Measurements from ENCODE around the gene ARRDC2.

Gene ARRDC2

DNA sequence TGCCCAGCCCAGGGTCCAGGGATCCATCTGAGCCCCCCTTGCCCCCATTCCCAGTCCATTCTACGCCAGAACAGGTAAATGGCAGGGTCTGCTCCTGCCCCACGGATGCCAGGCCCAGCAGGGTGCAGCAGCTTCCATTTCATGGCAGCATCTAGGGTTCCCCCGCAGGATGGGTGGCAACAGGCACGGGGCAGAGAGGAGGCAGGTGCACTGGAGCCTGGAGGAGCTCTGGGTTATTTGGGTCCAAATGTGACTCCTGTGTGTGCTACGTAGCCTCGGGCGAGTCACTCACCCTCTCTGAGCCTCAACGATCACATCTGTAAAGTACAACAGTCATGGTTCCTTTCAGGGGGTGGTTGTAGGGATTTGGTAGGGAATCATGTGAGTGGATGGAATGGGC, 51.3 kb downstream of the ARRDC2 start:
- FAIRE-seq, result no peak

DNA sequence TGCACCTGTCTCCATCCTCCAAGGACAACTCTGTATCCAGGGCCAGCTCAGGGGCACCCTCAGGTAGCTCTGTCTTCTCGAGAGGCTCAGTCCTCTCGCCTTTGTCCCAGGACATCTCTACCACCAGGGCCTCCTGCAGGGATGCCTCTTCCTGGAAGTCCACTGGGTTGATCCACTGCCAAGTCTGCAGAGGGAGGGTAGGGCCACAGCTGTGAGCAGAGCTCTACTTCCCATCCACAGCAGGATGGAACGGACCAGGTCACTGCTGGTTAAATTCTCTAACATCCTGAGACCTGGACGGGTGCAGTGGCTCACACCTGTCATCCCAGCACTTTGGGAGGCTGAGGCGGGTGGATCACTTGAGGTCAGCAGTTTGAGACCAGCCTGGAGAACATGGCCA, 51.9 kb downstream of the ARRDC2 start:
- FAIRE-seq, result no peak

DNA sequence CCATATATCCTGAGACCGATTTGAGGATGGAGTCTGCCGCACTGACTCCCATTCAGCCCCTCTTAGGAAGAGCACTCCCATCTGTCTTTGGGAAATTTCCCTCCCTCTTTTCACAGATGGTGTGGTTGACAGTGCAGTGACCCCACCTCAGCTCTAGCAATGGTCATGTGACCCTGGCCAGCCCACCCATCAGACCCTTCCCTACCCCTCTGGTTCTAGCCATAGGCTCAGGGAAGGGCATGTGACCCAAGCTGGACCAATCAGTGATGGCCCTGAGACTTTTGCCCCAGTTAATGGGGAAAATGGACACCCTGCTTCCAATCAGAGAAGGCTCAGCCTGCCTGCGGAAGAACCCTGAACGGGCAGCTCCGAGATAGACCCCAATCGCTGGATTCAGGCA, 52.5 kb downstream of the ARRDC2 start:
- FAIRE-seq, result no peak

DNA sequence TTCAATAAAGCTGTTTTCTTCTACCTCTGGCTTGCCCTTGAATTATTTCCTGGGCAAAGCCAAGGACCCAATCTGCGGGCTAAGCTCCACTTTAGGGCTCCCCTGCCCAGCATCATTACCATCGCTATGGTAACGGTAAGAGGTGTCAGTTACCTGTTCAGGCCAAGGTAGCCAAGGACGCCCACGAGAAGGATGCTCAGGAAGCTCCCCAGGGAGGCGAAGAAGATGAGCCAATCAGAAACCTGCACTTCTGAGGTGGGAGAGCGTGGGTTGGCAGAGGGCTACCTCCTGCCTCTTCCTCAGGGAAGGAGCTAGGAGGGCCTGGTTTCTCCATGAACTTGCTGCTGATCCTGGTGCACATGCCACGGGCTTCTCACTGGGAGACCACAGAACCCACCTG, 54.1 kb downstream of the ARRDC2 start:
- no peak for FAIRE-seq

DNA sequence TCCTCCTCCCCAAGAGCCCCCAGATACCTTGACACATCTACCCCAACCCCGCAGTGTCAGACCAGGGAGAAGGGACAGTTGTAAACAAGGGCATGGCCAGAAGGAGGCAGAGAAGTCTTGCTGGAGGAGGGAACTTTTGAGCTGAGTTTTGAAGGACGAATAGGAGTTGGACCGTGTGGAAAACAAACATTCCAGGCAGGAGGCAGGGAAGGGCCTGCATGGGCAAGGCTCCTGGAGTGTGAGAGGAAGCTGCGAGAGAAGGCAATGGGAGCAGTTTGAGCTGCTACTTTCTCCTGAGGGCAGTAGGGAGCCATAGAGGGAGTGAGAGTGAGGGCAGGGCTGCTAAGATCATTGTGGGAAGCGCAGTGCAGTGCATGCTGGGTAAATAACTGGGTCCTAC, 55.5 kb downstream of the ARRDC2 start:
- no peak for FAIRE-seq
